NCI-H2196 treated with DMSO at 0.1 percent for 48 hours (cell line): ENCODE measurements around the gene LMOD1.
"Not testable (repeated sequence)": the region's sequence is repeated elsewhere in the genome, so short reads cannot be mapped to it uniquely, and the experiment has no call there.

Source experiments
- DNase-seq: peaks from one replicate; lab custom pipeline; 2025; ENCODE audit not compliant: unreplicated experiment; lab: John Stamatoyannopoulos, UW

LMOD1 gene

DNA sequence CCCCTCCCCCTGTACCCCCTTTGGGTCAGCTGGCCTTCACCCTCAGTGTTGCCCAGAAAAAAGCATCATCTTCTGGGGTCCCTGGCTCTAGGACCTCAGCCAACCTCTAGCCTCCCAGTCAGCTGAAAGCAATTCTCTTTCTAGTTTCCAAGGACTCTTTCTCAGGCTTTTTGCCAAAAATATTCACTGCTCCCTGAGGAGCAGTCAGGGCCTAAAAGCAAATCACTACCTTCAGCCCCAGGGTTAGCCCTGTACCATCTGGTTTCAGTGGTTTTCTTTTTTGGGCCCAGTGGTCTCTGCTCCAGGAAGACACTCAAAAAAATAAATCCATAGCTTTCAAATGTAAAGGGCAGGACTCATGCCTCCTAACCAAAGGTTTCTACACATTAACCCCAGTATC lies 3.1 kb upstream of the LMOD1 start:
- no peak for DNase-seq

DNA sequence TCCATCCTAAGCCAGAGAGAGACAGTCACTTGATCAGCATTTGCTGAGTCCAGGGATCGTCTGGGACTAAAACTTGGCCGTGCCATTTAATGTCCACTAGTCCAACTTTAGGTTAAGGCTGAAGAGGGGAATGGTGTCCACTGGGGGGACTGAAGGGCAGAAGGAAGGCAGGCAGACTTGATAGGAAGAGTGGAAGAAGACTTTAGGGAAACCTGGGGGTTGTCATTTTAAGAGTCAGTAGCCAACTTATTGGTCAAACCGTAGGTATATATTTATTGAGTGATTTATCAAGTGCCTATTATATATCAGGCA lies 1.3 kb upstream of the LMOD1 start:
- no peak for DNase-seq

DNA sequence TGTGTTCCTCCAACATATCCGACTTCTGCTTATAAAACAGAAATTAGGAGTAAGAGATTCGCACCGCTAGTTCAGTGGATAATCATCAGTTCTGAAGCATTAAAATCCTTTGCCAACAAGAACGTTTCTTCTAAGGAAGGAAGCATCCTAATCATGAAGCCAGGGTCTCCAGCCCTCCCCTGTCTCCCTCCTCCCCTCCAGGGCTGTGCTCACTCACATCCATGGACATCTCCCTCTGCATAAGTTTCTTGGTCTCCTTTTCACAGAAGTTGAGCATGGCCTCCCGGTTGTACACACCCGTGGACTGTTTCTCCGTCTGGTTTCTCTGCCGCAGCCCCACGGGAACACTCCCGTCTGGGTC lies 505 bp downstream of the LMOD1 start:
- no peak for DNase-seq

DNA sequence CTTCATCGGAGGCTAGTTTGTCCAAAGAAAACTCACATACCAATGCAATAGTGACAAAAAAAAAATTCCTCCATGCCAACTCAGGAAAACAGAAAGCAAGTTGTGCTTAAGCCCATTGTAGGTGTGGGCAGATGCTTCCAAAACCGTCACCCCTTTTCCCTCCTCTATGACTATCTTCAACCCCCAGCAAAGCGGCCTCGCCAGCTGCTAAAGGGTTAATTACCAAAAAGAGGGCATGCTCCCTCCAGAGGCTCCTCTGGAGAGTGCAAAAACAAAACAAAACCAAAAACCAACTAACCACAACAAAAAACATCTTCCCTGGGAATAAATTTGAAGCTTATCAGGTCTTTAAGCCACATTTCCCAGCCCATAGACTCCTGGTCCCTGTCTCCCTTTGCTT lies 1.2 kb downstream of the LMOD1 start:
- no peak for DNase-seq

DNA sequence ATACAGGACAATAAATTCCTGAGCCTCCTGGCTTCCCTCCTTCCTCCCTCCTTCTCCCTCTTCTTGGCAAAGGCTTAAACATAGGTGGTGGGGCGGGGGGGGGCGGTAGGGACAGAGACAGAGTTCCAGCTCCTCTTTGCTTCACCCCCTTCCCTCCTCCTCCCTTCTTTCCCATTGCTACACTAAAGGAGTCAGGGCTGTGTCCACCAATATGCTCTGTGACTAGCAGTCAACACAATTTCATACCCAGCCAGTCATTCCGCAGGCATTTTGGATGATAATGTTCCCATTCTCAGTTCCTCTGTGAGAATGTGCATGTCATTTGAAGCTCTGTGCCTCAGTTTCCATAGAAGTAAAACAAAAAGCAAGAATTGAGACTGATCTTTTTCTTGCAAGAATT lies 1.7 kb downstream of the LMOD1 start:
- DNase-seq, result no peak

DNA sequence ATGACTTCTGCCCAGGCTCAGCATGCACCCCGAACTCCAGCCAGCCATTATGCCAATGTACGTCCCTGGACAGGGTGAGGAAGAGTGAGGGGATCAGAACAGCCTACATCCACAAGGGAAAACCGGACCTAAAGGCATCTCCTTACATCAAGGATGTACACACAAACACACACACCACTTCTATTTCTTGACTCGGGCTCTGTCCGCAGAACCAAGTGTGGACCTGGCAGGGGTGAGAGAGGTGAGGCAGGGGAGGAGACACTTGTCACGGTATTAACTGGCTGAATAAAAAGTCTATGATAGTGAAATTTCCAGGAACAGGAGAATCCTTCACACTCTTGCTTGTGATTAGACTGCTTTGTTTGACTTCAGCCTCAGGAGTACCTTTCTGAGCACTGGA lies 2.3 kb downstream of the LMOD1 start:
- no peak for DNase-seq

DNA sequence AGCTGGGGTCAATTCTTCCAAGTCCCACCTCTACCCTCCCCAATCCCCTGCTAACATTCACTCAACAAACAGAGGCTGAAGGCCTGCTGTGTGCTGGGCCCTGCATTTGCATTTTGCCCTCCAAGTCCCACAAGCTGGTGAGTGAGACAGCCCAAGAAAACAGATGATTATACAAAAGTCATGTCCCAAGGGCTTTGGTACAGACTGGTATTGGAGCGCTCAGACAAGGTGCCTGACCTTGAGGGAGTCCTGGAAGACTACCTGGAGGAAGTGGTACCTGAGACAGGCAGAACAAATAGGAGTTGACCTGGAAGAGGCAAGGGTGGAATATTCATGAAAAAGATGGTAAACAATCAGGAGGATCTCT lies 4.2 kb downstream of the LMOD1 start:
- no peak for DNase-seq

DNA sequence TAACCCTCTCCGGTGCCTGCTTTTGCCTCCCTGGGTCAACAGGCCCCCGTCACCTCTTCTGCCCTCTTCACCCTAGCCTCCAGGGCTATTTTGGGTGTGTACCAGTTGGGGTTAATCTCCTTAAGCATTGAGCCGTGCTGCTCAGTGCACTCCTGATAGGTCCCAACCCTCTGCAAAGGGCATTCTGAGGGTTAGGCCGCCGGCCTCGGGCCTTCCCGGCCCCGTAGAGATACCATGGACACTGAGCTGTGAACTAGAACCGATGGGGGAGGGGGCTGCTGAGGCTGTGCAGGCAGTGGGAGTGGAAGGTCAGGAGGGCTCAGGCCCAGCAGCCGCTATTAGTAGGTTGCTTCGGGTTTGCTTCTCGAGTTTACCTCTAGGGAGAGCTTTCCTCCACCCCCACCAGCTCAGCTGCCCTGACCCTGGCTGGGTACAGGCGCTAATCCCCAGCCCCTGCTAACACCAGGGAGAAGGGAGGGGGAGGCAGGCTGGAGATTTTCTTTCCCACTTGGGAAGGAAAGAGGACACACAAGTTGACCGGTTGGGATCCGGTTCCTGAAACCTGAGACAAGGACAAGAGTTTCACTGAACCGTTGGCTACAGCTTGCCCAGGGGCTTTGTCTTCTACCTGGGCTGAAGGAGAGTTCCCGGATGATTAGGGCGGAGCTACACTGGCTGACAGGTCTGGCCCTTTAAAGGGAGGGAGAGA lies 4.8 kb downstream of the LMOD1 start:
- peak; percentile 23 for DNase-seq

DNA sequence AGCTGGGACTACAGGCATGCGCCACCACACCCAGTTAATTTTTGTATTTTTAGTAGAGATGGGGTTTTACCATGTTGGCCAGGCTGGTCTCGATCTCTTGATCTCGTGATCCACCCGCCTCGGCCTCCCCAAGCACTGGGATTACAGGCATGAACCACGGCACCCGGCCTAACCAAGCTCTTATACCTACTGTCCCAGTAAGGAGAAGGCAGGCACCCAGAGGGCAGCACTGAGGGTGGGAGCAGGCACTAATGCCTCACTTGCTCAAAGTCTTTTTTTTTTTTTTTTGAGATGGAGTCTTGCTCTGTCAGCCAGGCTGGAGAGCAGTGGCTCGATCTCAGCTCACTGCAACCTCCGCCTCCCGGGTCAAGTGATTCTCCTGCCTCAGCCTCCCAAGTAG lies 6.0 kb downstream of the LMOD1 start:
- DNase-seq, result not testable (repeated sequence)

DNA sequence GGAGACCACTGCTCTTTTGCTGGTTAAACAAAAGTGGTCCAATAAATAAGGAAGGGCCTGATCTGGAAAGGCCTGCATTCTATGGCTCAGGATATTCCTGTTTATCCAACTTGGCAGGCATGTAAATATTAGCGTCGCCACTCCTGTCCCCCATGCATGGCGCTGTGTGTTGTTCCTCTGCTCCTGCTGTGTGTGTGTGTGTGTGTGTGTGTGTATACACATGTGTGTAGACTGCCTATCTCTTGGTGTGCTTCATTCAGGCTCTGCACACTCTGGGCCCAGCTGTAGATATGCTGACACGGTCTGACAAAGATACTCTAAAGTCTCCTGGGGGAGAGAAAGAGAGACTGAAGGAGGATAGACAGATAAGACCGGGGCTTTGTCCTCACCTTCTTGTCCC lies 6.8 kb downstream of the LMOD1 start:
- DNase-seq, result no peak

DNA sequence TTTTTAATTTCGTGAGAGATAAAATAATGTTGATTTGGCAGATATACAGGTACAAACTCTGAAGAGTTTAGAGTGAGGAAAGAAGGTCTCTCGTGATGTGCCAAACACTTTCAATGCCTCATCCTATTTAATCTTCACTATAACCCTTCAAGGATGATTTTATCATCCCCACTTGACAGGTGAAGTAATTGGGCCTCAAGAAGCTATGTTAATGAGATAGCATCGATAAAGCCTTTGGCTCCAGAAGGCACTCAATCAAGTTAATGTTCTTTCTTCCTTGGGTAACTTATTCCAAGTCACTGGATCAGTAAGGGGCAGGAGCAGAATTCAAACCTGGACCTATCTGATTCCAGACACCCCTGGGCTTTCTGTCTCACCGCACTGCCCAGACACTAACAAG lies 7.2 kb downstream of the LMOD1 start:
- no peak for DNase-seq

DNA sequence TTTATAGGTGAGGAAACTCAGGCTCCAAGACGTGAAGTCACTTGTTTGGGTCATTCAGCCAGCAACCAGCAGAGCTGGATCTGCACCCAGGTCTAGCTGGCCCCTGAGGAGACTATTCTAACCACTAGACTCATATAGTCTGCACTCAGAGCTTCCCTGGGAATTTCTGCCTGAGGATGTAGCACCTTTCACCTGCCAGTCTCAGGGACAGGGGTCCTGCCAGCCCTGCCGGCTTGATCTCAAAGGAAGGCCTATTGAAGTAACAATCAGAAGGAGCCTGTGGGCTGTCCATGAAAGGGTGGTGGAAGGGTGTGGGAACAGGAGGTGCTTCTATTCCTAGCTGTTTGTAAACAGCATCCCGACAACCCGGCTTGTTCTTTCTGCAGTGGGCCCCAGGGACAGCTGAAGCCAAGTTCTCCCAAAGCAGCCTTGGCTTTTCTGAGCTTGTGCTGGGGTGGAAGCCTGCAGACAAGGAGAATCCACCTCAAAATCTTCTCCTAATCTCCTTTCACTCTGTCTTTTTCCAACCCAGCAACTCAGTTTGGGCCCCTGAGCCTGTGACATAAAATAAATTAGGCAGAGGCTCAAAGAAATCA lies 7.8 kb downstream of the LMOD1 start:
- DNase-seq, result no peak

DNA sequence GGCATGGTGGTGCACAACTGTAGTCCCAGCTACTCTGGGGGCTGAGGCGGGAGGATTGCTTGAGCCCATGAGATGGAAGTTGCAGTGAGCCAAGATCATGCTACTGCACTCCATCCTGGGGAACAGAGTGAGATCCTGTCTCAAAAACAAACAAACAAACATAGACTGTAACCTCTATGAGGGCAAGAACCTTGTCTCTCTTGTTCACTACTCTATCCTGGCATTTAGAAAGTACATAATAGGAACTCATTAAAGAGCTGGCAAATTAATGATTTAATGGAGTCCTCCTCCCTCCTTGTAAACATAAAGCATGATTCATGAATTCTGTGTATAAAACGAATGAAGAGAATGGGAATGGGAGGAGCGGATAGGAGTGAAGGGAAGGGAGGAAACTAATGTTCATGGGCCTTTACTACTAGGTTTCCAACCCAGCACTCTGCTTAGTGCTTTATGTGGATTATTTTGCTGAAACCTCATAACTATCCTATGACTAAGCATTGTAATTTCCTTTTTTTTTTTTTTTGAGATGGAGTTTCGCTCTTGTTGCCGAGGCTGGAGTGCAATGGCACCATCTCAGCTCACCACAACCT lies 8.6 kb downstream of the LMOD1 start:
- no peak for DNase-seq

DNA sequence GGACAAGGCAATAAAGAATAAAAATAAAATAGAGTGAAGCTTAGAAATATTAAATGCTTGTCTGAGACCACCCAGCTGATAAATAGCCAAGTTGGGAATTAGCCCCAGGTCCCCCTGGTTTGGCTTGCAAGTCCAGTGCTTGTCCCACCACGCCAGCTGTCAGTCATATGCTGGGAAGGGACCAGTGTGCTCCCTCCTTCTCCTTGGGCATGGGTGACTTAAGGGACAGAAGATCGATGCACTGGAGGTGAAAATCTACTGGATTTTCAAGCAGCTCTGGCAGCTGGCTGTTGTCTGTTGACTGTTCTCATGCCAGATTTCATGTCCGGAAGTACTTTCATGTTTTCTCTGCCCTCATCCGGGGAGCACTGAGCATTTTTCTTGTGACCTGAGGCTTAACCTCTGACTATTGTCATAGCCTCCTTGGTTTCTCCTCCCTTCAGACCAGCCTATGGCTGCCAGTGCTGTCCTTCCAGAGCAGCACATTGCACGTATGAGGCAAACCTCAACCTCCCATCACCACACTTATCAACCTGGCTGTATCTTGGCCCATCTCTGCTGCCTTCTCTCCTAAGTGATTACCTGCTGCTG lies 12.4 kb downstream of the LMOD1 start:
- no peak for DNase-seq

DNA sequence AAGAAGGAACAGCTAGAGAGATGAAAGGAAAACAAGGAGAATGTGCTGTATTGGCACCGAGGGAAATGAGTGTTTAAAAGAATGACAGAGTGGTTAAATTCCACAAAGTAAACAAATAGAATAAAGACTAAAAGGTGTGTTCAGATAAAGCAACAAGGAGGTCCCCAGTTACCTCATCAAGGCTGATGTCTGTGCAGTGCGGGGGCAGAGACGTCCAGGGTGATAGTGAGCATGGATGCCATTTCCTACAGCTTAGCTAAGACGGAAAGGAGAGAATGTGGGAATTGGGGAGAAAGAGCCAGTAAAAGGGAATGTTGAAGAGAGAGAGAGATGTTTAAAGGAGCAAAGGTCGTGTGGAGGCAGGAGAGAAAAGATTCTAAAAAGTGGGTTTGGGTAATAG lies 15.5 kb downstream of the LMOD1 start:
- no peak for DNase-seq

DNA sequence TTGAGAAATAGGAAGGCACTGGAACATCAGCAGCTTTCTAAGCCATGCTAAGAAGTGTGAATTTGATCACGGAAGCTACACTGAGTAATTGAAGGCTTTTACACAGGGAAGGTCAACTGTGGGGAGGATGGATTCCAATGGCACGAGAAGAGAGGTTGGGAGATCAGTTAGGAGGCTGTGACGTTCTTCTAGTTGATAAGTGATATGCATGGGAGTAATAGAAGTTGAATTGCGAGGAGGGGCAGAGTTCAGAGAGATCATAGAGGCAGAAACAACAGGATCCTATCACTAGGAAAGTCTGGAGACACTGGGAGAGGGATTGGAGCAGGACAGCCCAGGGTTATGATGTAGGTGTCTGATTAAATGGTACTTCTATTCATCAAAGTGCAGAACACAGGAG lies 16.2 kb downstream of the LMOD1 start:
- DNase-seq, result no peak

DNA sequence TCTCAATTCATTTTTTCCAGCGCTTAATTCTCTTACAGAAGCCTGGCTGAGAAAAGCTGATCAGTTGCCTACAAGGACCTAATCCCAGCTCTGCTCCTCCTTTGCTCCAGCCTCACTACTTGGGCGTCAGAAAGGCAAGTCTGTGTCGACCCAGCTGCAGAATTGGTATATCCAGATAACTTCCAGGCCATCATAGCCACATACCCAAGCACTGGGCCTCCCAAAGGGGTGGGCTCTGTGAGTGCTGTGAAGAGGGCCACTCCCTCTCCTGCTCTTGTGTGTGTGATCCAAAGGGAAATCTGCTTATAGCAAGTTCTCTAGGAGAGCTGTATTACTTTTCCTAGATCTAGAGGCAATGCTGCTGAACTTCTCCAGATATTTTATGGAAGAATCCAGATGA lies 18.1 kb downstream of the LMOD1 start:
- no peak for DNase-seq

DNA sequence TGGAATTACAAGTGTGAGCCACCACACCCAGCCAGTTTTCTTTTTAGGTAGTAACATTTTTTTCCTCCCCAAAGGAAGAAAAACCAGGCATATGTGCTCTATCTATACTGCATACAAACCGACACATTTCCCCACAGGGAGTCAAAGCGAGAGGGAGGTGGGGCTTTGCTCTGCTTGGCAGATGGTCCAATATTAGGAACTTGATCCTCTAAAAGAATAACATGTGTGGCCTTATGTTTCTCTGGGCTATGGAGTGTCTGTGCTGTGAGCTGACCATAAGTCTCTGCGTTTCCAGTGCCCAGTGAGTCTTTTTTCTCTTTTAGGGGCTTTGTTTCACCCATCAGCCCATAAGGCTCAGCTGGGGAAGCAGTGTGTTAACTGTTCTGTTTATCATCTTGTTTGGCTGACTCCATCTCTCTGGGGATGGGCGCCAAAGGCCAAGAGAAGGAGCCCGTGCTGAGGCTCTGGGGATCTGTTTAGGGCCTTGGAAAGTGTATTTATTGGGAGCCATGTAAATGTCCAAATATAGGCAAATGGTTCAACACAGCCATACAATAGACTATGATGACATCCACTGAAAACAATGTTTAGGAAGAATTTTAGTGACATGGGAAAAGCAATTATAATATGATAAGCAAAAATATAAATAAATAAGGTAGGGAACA lies 20.2 kb downstream of the LMOD1 start:
- DNase-seq, result no peak

DNA sequence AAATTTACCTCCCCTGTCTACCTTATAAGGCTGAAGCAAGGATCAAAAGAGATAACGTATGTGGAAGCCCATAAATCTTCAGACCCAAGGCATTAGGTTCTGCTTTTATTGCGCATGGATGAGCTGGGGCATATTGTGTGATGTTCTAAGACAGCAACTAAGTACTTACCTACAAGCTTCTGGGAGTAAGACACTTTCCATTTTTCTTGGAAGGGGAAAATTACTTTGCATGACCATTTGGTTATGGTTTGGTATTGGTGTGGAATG lies 21.1 kb downstream of the LMOD1 start:
- no peak for DNase-seq

DNA sequence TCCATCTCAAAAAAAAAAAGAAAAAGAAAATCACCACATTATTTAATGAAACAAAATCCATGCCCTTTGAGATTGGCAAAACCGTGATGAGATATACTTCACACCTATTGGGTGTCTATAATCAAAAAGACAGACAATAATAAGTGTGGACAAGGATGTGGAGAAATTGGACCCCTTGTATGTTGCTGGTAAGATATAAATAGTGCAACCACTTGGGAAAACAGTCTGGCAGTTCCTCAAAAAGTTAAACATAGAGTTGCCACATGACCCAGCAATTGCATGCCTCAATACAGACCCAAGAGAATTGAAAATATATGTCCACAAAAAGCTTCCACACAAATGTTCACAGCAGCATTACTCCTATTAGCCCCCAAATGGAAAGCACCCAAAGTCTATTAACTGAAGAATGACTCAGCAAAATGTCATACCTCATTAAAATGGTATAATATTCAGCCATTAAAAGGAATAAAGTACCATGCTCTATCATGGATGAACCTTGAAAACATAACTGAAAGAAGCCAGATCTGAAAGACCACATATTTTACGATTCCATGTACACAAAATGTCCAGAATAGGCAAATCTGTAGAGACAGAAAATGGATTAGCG lies 24.3 kb downstream of the LMOD1 start:
- no peak for DNase-seq

DNA sequence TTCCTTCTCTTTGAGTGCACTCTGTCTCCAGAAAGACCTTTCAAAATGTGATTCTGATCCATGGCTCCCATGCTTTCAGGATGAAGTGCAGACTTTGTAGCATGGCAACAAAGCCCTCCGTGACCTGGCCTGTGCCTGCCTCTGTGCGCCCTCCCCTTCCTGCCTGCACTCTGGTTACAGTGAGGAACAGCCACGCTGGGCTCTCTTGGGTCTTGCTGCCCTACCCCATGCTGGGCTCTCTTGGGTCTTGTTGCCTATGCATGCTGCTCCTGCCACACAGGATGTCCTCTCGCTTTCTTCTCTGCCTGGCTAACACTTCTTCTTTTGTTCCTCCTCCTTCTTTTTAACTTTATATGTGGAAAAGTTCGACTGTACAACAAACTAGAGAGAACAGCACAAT lies 28.0 kb downstream of the LMOD1 start:
- no peak for DNase-seq

DNA sequence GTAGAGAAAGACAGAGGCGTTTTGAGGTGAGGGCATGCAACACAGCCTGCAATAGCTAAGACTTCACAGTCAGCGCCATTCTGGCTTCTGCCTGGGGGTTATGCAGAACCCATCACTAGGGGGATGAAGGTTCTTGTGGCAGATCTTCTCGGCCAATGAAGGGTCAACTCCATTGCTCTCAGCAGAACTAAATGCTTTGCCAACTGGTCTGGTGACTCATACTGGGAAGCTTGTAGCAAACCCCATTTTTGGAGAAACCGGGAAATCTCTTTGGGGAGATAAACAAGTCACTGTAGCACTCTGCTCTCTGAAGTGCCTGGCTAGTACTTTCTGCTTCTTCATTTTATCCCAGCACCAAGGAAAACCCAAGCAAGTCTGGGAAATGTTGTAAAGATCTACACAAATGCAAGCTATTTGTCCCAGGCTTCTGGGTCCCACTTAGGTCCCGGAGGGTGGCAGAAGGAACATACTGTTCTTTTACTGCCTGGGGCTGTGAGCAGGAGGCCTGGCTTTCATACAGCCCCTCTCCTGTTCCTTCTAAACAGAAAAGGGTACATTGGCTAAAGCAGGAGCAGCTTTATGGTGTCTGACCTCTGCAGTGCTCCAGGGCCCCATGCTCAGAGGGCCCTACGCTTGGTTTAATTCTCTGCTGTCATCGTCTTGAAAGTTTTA lies 28.9 kb downstream of the LMOD1 start:
- no peak for DNase-seq
